HepG2 (cell line): Measurements from ENCODE around the gene ZNF3. TPM values are rescaled to one million over a fixed set of nuclear protein-coding genes. Genes with fewer than 3 reads are reported as not detected.
A peak's percentile ranks its signal among the peaks of the same experiment; 100 is the strongest.

Experiments
- ATF1 ChIP-seq: IDR thresholded peaks from 2 replicates; pipeline ENCODE4 v1.6.1; 2016; ENCODE audit warnings: mild to moderate bottlenecking, control low read depth
- BRF2 ChIP-seq: sonication (generic); formaldehyde crosslinking; IDR thresholded peaks from 2 replicates; pipeline ENCODE4 v1.8.1; 2022; ENCODE audit warnings: mild to moderate bottlenecking, missing genetic modification reagents
- EP300 ChIP-seq, 3 experiments: sonication (generic) in 1 of 3; formaldehyde crosslinking in 1 of 3; IDR thresholded peaks; 2 replicates each; pipeline versions ENCODE4 v1.5.1 to v1.6.1; 2011 to 2020; ENCODE audit warnings: low read depth in 2 of 3, low read length in 2 of 3, borderline replicate concordance in 1 of 3, improper control_type of control experiment in 1 of 3, mild to moderate bottlenecking in 1 of 3, missing genetic modification reagents in 1 of 3, moderate library complexity in 1 of 3
- FOXO4 ChIP-seq: sonication (generic); formaldehyde crosslinking; conservative IDR thresholded peaks from 2 replicates; pipeline ENCODE4 v1.8.1; 2023; ENCODE audit warnings: missing genetic modification reagents
- KLF15 ChIP-seq: sonication (generic); formaldehyde crosslinking; IDR thresholded peaks from 2 replicates; pipeline ENCODE4 v1.8.1; 2023; ENCODE audit warnings: borderline replicate concordance, mild to moderate bottlenecking, inconsistent platforms, missing genetic modification reagents, mixed read lengths
- MZF1 ChIP-seq: sonication (generic); formaldehyde crosslinking; IDR thresholded peaks from 2 replicates; pipeline ENCODE4 v1.8.1; 2023; ENCODE audit warnings: mild to moderate bottlenecking, missing genetic modification reagents, borderline replicate concordance
- POLR2A ChIP-seq, 2 experiments: IDR thresholded peaks; 2 replicates each; pipeline ENCODE4 v1.6.1; 2011; ENCODE audit warnings: low read depth in 2 of 2, low read length in 2 of 2, mild to moderate bottlenecking in 1 of 2, moderate library complexity in 1 of 2; ENCODE audit not compliant: insufficient read depth in 1 of 2
- PPARG ChIP-seq: conservative IDR thresholded peaks from 2 replicates; pipeline ENCODE4 v1.6.1; 2016; ENCODE audit warnings: missing biosample characterization, missing genetic modification reagents
- RBM22 ChIP-seq: fragments of 200-400 bp; formaldehyde crosslinking; optimal IDR thresholded peaks from 2 replicates; pipeline ENCODE3; 2017; ENCODE audit warnings: mild to moderate bottlenecking, low read length, moderate library complexity
- REXO4 ChIP-seq: sonication (generic); formaldehyde crosslinking; IDR thresholded peaks from 2 replicates; pipeline ENCODE4 v1.8.0; 2022; ENCODE audit warnings: missing genetic modification reagents, mild to moderate bottlenecking, borderline replicate concordance
- SMYD3 ChIP-seq: sonication (generic); formaldehyde crosslinking; IDR thresholded peaks from 2 replicates; pipeline ENCODE4 v1.8.1; 2023; ENCODE audit warnings: mild to moderate bottlenecking, missing genetic modification reagents
- SOX13 ChIP-seq, 3 experiments: fragments of 450-650 bp in 1 of 3; sonication (generic) in 1 of 3; formaldehyde crosslinking in 1 of 3; IDR thresholded peaks in 2 of 3; conservative IDR thresholded peaks in 1 of 3; 2 replicates each; pipeline versions ENCODE4 v1.5.0 to v1.6.1; 2016 to 2020; ENCODE audit warnings: antibody characterized with exemption in 1 of 3, mild to moderate bottlenecking in 1 of 3, missing compliant biosample characterization in 1 of 3, missing genetic modification reagents in 1 of 3, moderate library complexity in 1 of 3
- SPEN ChIP-seq: sonication (generic); formaldehyde crosslinking; IDR thresholded peaks from 2 replicates; pipeline ENCODE4 v1.5.1; 2020; ENCODE audit warnings: low read depth, mild to moderate bottlenecking, missing genetic modification reagents
- ZFAT ChIP-seq: sonication (generic); formaldehyde crosslinking; conservative IDR thresholded peaks from 2 replicates; pipeline ENCODE4 v1.8.1; 2023; ENCODE audit warnings: missing genetic modification reagents, inconsistent platforms
- ZNF337 ChIP-seq: sonication (generic); formaldehyde crosslinking; IDR thresholded peaks from 2 replicates; pipeline ENCODE4 v1.5.1; 2020; ENCODE audit warnings: missing genetic modification reagents, low read depth, mild to moderate bottlenecking, borderline replicate concordance
- ZNF496 ChIP-seq: sonication (generic); formaldehyde crosslinking; IDR thresholded peaks from 2 replicates; pipeline ENCODE4 v1.8.1; 2023; ENCODE audit warnings: mild to moderate bottlenecking, moderate library complexity, missing genetic modification reagents; ENCODE audit not compliant: insufficient replicate concordance
- ZNF503 ChIP-seq: sonication (generic); formaldehyde crosslinking; IDR thresholded peaks from 2 replicates; pipeline ENCODE4 v1.4.0; 2020; ENCODE audit warnings: missing genetic modification reagents
- ZNF598 ChIP-seq: sonication (generic); formaldehyde crosslinking; IDR thresholded peaks from 2 replicates; pipeline ENCODE4 v1.5.1; 2020; ENCODE audit warnings: mild to moderate bottlenecking, missing genetic modification reagents, borderline replicate concordance
- ZNF605 ChIP-seq: sonication (generic); formaldehyde crosslinking; IDR thresholded peaks from 2 replicates; pipeline ENCODE4 v1.8.0; 2022; ENCODE audit warnings: mild to moderate bottlenecking, missing genetic modification reagents
- ZNF761 ChIP-seq: sonication (generic); formaldehyde crosslinking; conservative IDR thresholded peaks from 2 replicates; pipeline ENCODE4 v1.4.0; 2020; ENCODE audit warnings: mild to moderate bottlenecking, missing genetic modification reagents
- ZNF792 ChIP-seq: IDR thresholded peaks from 2 replicates; pipeline ENCODE4 v1.6.1; 2016
- polyA plus RNA-seq, 8 experiments: library from polyadenylated mRNA; depleted of rRNA in 3 of 8; stranded (reverse) in 7 of 8; unstranded in 1 of 8; fragments of >200 nt; fragmentation: Illumina TruSeq in 4 of 8; extraction: Trizol in 4 of 8; gene quantifications; 2 replicates each; pipeline versions ENCODE4 v1.2.1 to v1.2.3, GENCODE V29; 2011 to 2016; ENCODE audit warnings: low read depth in 4 of 8, missing spikeins in 1 of 8, mixed read lengths in 1 of 8; ENCODE audit not compliant: insufficient read depth in 1 of 8
- total RNA-seq, 5 experiments: library from RNA; depleted of rRNA; stranded (reverse); fragments of >200 nt; fragmentation: Illumina TruSeq; extraction: Trizol; gene quantifications; 2 replicates each; pipeline ENCODE4 v1.2.3, GENCODE V29; 2016; ENCODE audit warnings: low read depth in 1 of 5
- TF ChIP-seq, protein P1 (sequence below): sonication (generic); IDR thresholded peaks from 2 replicates; pipeline ENCODE4 v1.6.1; 2016; ENCODE audit warnings: low read depth, borderline replicate concordance

ZNF3 gene
- total and polyA plus RNA-seq, 2 of the 13 experiments (the other 11 are each of a cell fraction or from before 2014, with no cell fraction given), result 33.7 to 56.9 TPM

GRCh38 chr7:100079024-100079560 is 2.4 kb downstream of the ZNF3 start (continued):
- TF ChIP-seq KLF15 (no peak), SOX13 (IDR thresholded peaks at IDR 0.05) (peak; percentile 65; the same call in 1 of the 2 replicates), SOX13 (CRISPR knock-in tag; conservative IDR thresholded peaks at IDR 0.05 in 1 of 2, IDR thresholded peaks at IDR 0.05 in 1 of 2) (peak in 1 of 2 experiments; percentile 88; a peak in 2 of 4 replicates), RBM22 (peak; percentile 49), ZNF598 (peak; percentile 46; the same call in 1 of the 2 replicates), SMYD3 (CRISPR knock-in tag) (no peak), POLR2A (IDR thresholded peaks at IDR 0.05; ENCODE audit: insufficient read depth in 1 of 2, low read depth in 2 of 2, low read length in 2 of 2) (peak; percentile 17 to 79; a peak in 3 of 4 replicates), ZNF496 (CRISPR knock-in tag) (no peak), ZNF761 (CRISPR knock-in tag) (0 out of 2 replicates have a peak, but pooled peaks have one; percentile 54), REXO4 (no peak), EP300 (IDR thresholded peaks at IDR 0.05; ENCODE audit: low read depth in 2 of 2, low read length in 2 of 2) (peak in 1 of 2 experiments; percentile 53; a peak in 1 of 4 replicates), EP300 (CRISPR knock-in tag; IDR thresholded peaks at IDR 0.05; ENCODE audit: borderline replicate concordance) (peak; percentile 29; the same call in 1 of the 2 replicates), FOXO4 (CRISPR knock-in tag) (no peak), ZNF792 (0 out of 2 replicates have a peak, but pooled peaks have one; percentile 49), ZNF503 (CRISPR knock-in tag) (peak; percentile 47; the same call in 1 of the 2 replicates), PPARG (CRISPR knock-in tag) (peak; percentile 88), ZNF605 (peak; percentile 18; the same call in 1 of the 2 replicates), SPEN (no peak), ZNF337 (CRISPR knock-in tag) (no peak), ZFAT (CRISPR knock-in tag) (no peak), ATF1 (CRISPR knock-in tag) (0 out of 2 replicates have a peak, but pooled peaks have one; percentile 24), MZF1 (CRISPR knock-in tag) (no peak), BRF2 (CRISPR knock-in tag) (no peak)
- TF ChIP-seq, protein P1, sequence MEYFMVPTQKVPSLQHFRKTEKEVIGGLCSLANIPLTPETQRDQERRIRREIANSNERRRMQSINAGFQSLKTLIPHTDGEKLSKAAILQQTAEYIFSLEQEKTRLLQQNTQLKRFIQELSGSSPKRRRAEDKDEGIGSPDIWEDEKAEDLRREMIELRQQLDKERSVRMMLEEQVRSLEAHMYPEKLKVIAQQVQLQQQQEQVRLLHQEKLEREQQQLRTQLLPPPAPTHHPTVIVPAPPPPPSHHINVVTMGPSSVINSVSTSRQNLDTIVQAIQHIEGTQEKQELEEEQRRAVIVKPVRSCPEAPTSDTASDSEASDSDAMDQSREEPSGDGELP, result peak; percentile 95
